Activated gamma-delta T cell (primary cell): ENCODE measurements around the gene EML3.
A peak's percentile ranks its signal among the peaks of the same experiment; 100 is the strongest.
"Not testable (repeated sequence)": the region's sequence is repeated elsewhere in the genome, so short reads cannot be mapped to it uniquely, and the experiment has no call there.

Source experiments
- DNase-seq: peaks from one replicate; lab custom pipeline; 2025; lab: John Stamatoyannopoulos, UW

Gene EML3

GRCh38 chr11:62595124-62595523 lies 17.5 kb downstream of the EML3 start:
- DNase-seq = no peak

- no peak for DNase-seq
Measured at GRCh38 chr11:62593434-62594044, 19.0 kb downstream of the EML3 start.

- no peak for DNase-seq
Measured at GRCh38 chr11:62592989-62593421, 19.6 kb downstream of the EML3 start.

- no peak for DNase-seq
Measured at GRCh38 chr11:62592146-62592815, 20.3 kb downstream of the EML3 start.

GRCh38 chr11:62591448-62592145 lies 21.0 kb downstream of the EML3 start, which contains the start of gene TUT1:
TUT1 (minus strand) TSS chr11:62591523; CDS start chr11:62591485, 38 bp downstream.
- DNase-seq = peak; percentile 72

- no peak for DNase-seq
Measured at GRCh38 chr11:62588966-62589637, 23.5 kb downstream of the EML3 start.

- not testable (repeated sequence) for DNase-seq
Measured at GRCh38 chr11:62585356-62585755, 27.2 kb downstream of the EML3 start.

GRCh38 chr11:62581735-62582134 lies 30.8 kb downstream of the EML3 start:
- not testable (repeated sequence) for DNase-seq

- DNase-seq = no peak
Measured at GRCh38 chr11:62580959-62581715, 31.4 kb downstream of the EML3 start.

GRCh38 chr11:62579252-62579651 lies 33.3 kb downstream of the EML3 start:
- DNase-seq = no peak

GRCh38 chr11:62578541-62578940 lies 34.0 kb downstream of the EML3 start:
- no peak for DNase-seq

- DNase-seq = no peak
Measured at GRCh38 chr11:62577046-62577714, 35.4 kb downstream of the EML3 start.

- DNase-seq = no peak
Measured at GRCh38 chr11:62575837-62576236, 36.7 kb downstream of the EML3 start.

GRCh38 chr11:62575156-62575555 lies 37.4 kb downstream of the EML3 start:
- no peak for DNase-seq

GRCh38 chr11:62574363-62575071 lies 38.1 kb downstream of the EML3 start:
- no peak for DNase-seq

GRCh38 chr11:62573592-62574362 lies 38.8 kb downstream of the EML3 start, which contains the start of gene EEF1G:
EEF1G (minus strand) TSS chr11:62573891; CDS start chr11:62573842, 49 bp downstream.
- DNase-seq = peak; percentile 88

- no peak for DNase-seq
Measured at GRCh38 chr11:62573006-62573591, 39.5 kb downstream of the EML3 start.

- no peak for DNase-seq
Measured at GRCh38 chr11:62572431-62572830, 40.1 kb downstream of the EML3 start.

- not testable (repeated sequence) for DNase-seq
Measured at GRCh38 chr11:62571493-62571892, 41.1 kb downstream of the EML3 start.
